GM10266 (cell line): ENCODE results near the gene CIB4.

Experiments
- DNase-seq: peaks from one replicate; pipeline ENCODE4 v3.0.0; 2012; ENCODE audit errors: extremely low spot score
- CTCF ChIP-seq: IDR thresholded peaks from 2 replicates; pipeline ENCODE4 v1.5.1; 2012; ENCODE audit warnings: mild to moderate bottlenecking, low read depth; ENCODE audit not compliant: control insufficient read depth, insufficient read depth; ENCODE audit errors: missing control alignments

Gene CIB4

GRCh38 chr2:26672818-26673393 lies 31.7 kb upstream of the CIB4 start:
- TF ChIP-seq CTCF: no peak

GRCh38 chr2:26672112-26672817 lies 31.1 kb upstream of the CIB4 start:
- no peak for TF ChIP-seq CTCF
- DNase-seq: no peak

More at GRCh38 chr2:26672818-26673393, 31.7 kb upstream of the CIB4 start:
- no peak for DNase-seq

GRCh38 chr2:26671691-26672090 lies 30.5 kb upstream of the CIB4 start:
- no peak for DNase-seq
- TF ChIP-seq CTCF: no peak

- no peak for DNase-seq
- TF ChIP-seq CTCF: no peak
Observed at GRCh38 chr2:26670931-26671460, 29.8 kb upstream of the CIB4 start.

- TF ChIP-seq CTCF: no peak
- no peak for DNase-seq
Observed at GRCh38 chr2:26670171-26670570, 29.0 kb upstream of the CIB4 start.

GRCh38 chr2:26668856-26669750 lies 27.9 kb upstream of the CIB4 start:
- no peak for TF ChIP-seq CTCF
- no peak for DNase-seq
